Fibroblast of lung (primary cell): ENCODE results near the gene ACP4. TPM values are rescaled to one million over a fixed set of nuclear protein-coding genes. Genes with fewer than 3 reads are reported as not detected.

Experiments used
- DNase-seq, 2 donors: peaks; one replicate each; pipeline versions ENCODE4 v3.0.0 to v3.0.0-alpha.2; 2010; ENCODE audit warnings: low read depth in 2 of 2
- H2AFZ ChIP-seq: 2 replicates; pipeline ENCODE4 v1.5.1; 2012; ENCODE audit warnings: low read length, control low read depth, inconsistent platforms
- H3K27ac ChIP-seq: 2 replicates; pipeline ENCODE4 v1.5.1; 2011; ENCODE audit warnings: low read length, control low read depth; ENCODE audit not compliant: insufficient read depth
- H3K27me3 ChIP-seq: 2 replicates; pipeline ENCODE4 v1.5.1; 2011; ENCODE audit warnings: mild to moderate bottlenecking, low read length; ENCODE audit not compliant: control insufficient read depth, insufficient read depth
- H3K36me3 ChIP-seq: 2 replicates; pipeline ENCODE4 v1.5.1; 2011; ENCODE audit warnings: low read length; ENCODE audit not compliant: control insufficient read depth, insufficient read depth
- H3K4me1 ChIP-seq: 2 replicates; pipeline ENCODE4 v1.5.1; 2011; ENCODE audit warnings: low read length; ENCODE audit not compliant: control insufficient read depth, insufficient read depth; ENCODE audit errors: extremely low read depth
- H3K4me2 ChIP-seq: 2 replicates; pipeline ENCODE4 v1.5.1; 2011; ENCODE audit warnings: low read length, control low read depth; ENCODE audit not compliant: insufficient read depth; ENCODE audit errors: extremely low read depth
- H3K4me3 ChIP-seq, 4 experiments: fragments of 200-600 bp in 1 of 4; sonication (generic) in 1 of 4; replicated peaks in 1 of 4; 2 replicates each; pipeline ENCODE4 v1.5.1; 2011 to 2016; ENCODE audit warnings: low read length in 4 of 4, low read depth in 3 of 4, mild to moderate bottlenecking in 3 of 4, control low read depth in 2 of 4, inconsistent platforms in 1 of 4, mixed read lengths in 1 of 4; ENCODE audit not compliant: insufficient read depth in 1 of 4; ENCODE audit errors: control extremely low read depth in 1 of 4
- H3K79me2 ChIP-seq: 2 replicates; pipeline ENCODE4 v1.5.1; 2012; ENCODE audit warnings: mild to moderate bottlenecking, low read length, inconsistent platforms; ENCODE audit not compliant: control insufficient read depth, insufficient read depth
- H3K9ac ChIP-seq: 2 replicates; pipeline ENCODE4 v1.5.1; 2011; ENCODE audit warnings: mild to moderate bottlenecking, low read length, control low read depth; ENCODE audit not compliant: insufficient read depth
- H3K9me3 ChIP-seq: 2 replicates; pipeline ENCODE4 v1.5.1; 2012; ENCODE audit warnings: low read depth, low read length; ENCODE audit not compliant: control insufficient read depth, insufficient read depth
- H4K20me1 ChIP-seq: 2 replicates; pipeline ENCODE4 v1.5.1; 2011; ENCODE audit warnings: low read length; ENCODE audit not compliant: control insufficient read depth, insufficient read depth; ENCODE audit errors: extremely low read depth
- CTCF ChIP-seq, 2 donors: IDR thresholded peaks in 1 of 2; conservative IDR thresholded peaks in 1 of 2; 1 replicate in 1 of 2; 2 replicates in 1 of 2; pipeline ENCODE4 v1.5.1; 2011 to 2012; ENCODE audit warnings: low read length in 2 of 2, control low read depth in 1 of 2, inconsistent platforms in 1 of 2, low read depth in 1 of 2, mild to moderate bottlenecking in 1 of 2
- EZH2 ChIP-seq: IDR thresholded peaks from 2 replicates; pipeline ENCODE4 v1.5.1; 2012; ENCODE audit warnings: low read length, control low read depth, mild to moderate bottlenecking; ENCODE audit errors: missing control alignments
- polyA plus RNA-seq, 2 donors: library from polyadenylated mRNA; depleted of rRNA in 1 of 2; stranded (reverse) in 1 of 2; unstranded in 1 of 2; fragments of >200 nt; gene quantifications; 2 replicates each; pipeline ENCODE4 v1.2.1, GENCODE V29; 2011 to 2012; ENCODE audit warnings: missing spikeins in 1 of 2
- total RNA-seq: library from RNA; depleted of rRNA; stranded (reverse); fragments of >200 nt; gene quantifications from 2 replicates; pipeline ENCODE4 v1.2.1, GENCODE V29; 2014

ACP4 gene
- total and polyA plus RNA-seq, 2 donors (not counting 1 experiment from before 2014, with no cell fraction given): not detected

- Histone ChIP-seq H3K27me3 (no peaks in the 10 kb centered on the region), H3K9me3 (no peaks in the 10 kb centered on the region), H3K4me2 (no peak overlapping the region), H3K36me3 (no peaks in the 10 kb centered on the region), H2AFZ (no peak overlapping the region), H4K20me1 (no peaks in the 10 kb centered on the region), H3K79me2 (no peaks in the 10 kb centered on the region), H3K4me3 (no peak overlapping the region), H3K9ac (no peak overlapping the region), H3K4me1 (no peaks in the 10 kb centered on the region), H3K27ac (no peak overlapping the region)
- no peak for TF ChIP-seq CTCF (conservative IDR thresholded peaks at IDR 0.05 in 1 of 2, IDR thresholded peaks at IDR 0.05 in 1 of 2; ENCODE audit: low read depth in 1 of 2, low read length in 2 of 2)
- DNase-seq: no peak
These were observed 1.5 kb downstream of the ACP4 start for GRCh38 chr19:50791594-50792271.

- Histone ChIP-seq H3K27me3 (no peaks in the 10 kb centered on the region), H3K4me1 (no peaks in the 10 kb centered on the region), H4K20me1 (no peaks in the 10 kb centered on the region), H3K79me2 (no peaks in the 10 kb centered on the region), H3K4me3 (no peak overlapping the region), H3K36me3 (no peaks in the 10 kb centered on the region), H2AFZ (no peak overlapping the region), H3K9ac (no peak overlapping the region), H3K9me3 (no peaks in the 10 kb centered on the region), H3K4me2 (no peak overlapping the region), H3K27ac (no peak overlapping the region)
- TF ChIP-seq EZH2 (no peak), CTCF (conservative IDR thresholded peaks at IDR 0.05 in 1 of 2, IDR thresholded peaks at IDR 0.05 in 1 of 2; ENCODE audit: low read depth in 1 of 2, low read length in 2 of 2) (no peak)
- DNase-seq: no peak
These were observed 2.3 kb downstream of the ACP4 start for GRCh38 chr19:50792272-50793250.

GRCh38 chr19:50793558-50794065 lies 3.4 kb downstream of the ACP4 start:
- no peak overlapping the region for H2AFZ ChIP-seq
- H3K9me3 ChIP-seq: no peaks in the 10 kb centered on the region
- H3K27ac ChIP-seq: no peak overlapping the region
- no peak overlapping the region for H3K4me2 ChIP-seq
- no peaks in the 10 kb centered on the region for H4K20me1 ChIP-seq
- no peaks in the 10 kb centered on the region for H3K27me3 ChIP-seq
- H3K79me2 ChIP-seq: no peaks in the 10 kb centered on the region
- no peaks in the 10 kb centered on the region for H3K4me1 ChIP-seq
- TF ChIP-seq CTCF (conservative IDR thresholded peaks at IDR 0.05 in 1 of 2, IDR thresholded peaks at IDR 0.05 in 1 of 2; ENCODE audit: low read depth in 1 of 2, low read length in 2 of 2): no peak
- no peak for TF ChIP-seq EZH2
- H3K36me3 ChIP-seq: peaks cover 8% of the 10 kb centered on the region
- DNase-seq: no peak
- H3K4me3 ChIP-seq: no peak overlapping the region
- H3K9ac ChIP-seq: no peak overlapping the region
